HepG2 (cell line): ENCODE data around the gene USP25. TPM values are rescaled to one million over a fixed set of nuclear protein-coding genes. Genes with fewer than 3 reads are reported as not detected.

Source experiments
- HNRNPH1 ChIP-seq: fragments of 200-400 bp; formaldehyde crosslinking; optimal IDR thresholded peaks from 2 replicates; pipeline ENCODE3; 2017; ENCODE audit warnings: mild to moderate bottlenecking, low read depth, low read length
- HOXA3 ChIP-seq: sonication (generic); formaldehyde crosslinking; IDR thresholded peaks from 2 replicates; pipeline ENCODE4 v1.5.0; 2020; ENCODE audit warnings: missing genetic modification reagents
- ISL2 ChIP-seq: sonication (generic); formaldehyde crosslinking; IDR thresholded peaks from 2 replicates; pipeline ENCODE4 v1.5.0; 2020; ENCODE audit warnings: missing genetic modification reagents
- KAT7 ChIP-seq: IDR thresholded peaks from 2 replicates; pipeline ENCODE4 v1.6.1; 2018; ENCODE audit warnings: borderline replicate concordance, missing compliant biosample characterization
- MAFG ChIP-seq: sonication (generic); formaldehyde crosslinking; IDR thresholded peaks from 2 replicates; pipeline ENCODE4 v1.5.1; 2020; ENCODE audit warnings: mild to moderate bottlenecking, missing genetic modification reagents
- MBNL3 ChIP-seq: fragments of 250-450 bp; sonication (Bioruptor Pico); conservative IDR thresholded peaks from 2 replicates; pipeline ENCODE4 v1.8.0; 2022; ENCODE audit warnings: mild to moderate bottlenecking, inconsistent platforms
- NFIC ChIP-seq: IDR thresholded peaks from 2 replicates; pipeline ENCODE4 v1.6.1; 2012; ENCODE audit warnings: mild to moderate bottlenecking, low read length, inconsistent platforms
- SAP130 ChIP-seq: IDR thresholded peaks from 2 replicates; pipeline ENCODE4 v1.6.1; 2016; ENCODE audit warnings: low read depth
- SPEN ChIP-seq: sonication (generic); formaldehyde crosslinking; IDR thresholded peaks from 2 replicates; pipeline ENCODE4 v1.5.1; 2020; ENCODE audit warnings: low read depth, mild to moderate bottlenecking, missing genetic modification reagents
- SRSF4 ChIP-seq: fragments of 200-400 bp; formaldehyde crosslinking; IDR thresholded peaks from one replicate; pipeline ENCODE4 v1.6.1; 2018; ENCODE audit warnings: mild to moderate bottlenecking, low read depth, low read length, moderate library complexity; ENCODE audit not compliant: poor library complexity, severe bottlenecking
- ZBTB8A ChIP-seq: sonication (generic); formaldehyde crosslinking; IDR thresholded peaks from 2 replicates; pipeline ENCODE4 v1.4.0; 2020; ENCODE audit warnings: mild to moderate bottlenecking, low read depth, missing genetic modification reagents, borderline replicate concordance
- ZFP37 ChIP-seq: sonication (generic); formaldehyde crosslinking; IDR thresholded peaks from 2 replicates; pipeline ENCODE4 v1.4.0; 2020; ENCODE audit warnings: missing genetic modification reagents, borderline replicate concordance
- ZFX ChIP-seq: sonication (generic); formaldehyde crosslinking; IDR thresholded peaks from 2 replicates; pipeline ENCODE4 v1.4.0; 2020; ENCODE audit warnings: mild to moderate bottlenecking, low read depth, missing genetic modification reagents, moderate library complexity
- ZKSCAN1 ChIP-seq: fragments of 150-350 bp; IDR thresholded peaks from 2 replicates; pipeline ENCODE4 v1.6.1; 2014; ENCODE audit warnings: low read length
- ZNF138 ChIP-seq: sonication (generic); formaldehyde crosslinking; IDR thresholded peaks from 2 replicates; pipeline ENCODE4 v1.5.0; 2020; ENCODE audit warnings: mild to moderate bottlenecking, low read depth, missing genetic modification reagents
- ZNF180 ChIP-seq: sonication (generic); formaldehyde crosslinking; IDR thresholded peaks from 2 replicates; pipeline ENCODE4 v1.4.0; 2020; ENCODE audit warnings: low read depth, missing genetic modification reagents, borderline replicate concordance
- ZNF225 ChIP-seq: sonication (generic); formaldehyde crosslinking; IDR thresholded peaks from 2 replicates; pipeline ENCODE4 v1.4.0; 2020; ENCODE audit warnings: mild to moderate bottlenecking, missing genetic modification reagents
- ZNF256 ChIP-seq: sonication (generic); formaldehyde crosslinking; conservative IDR thresholded peaks from 2 replicates; pipeline ENCODE4 v1.4.0; 2020; ENCODE audit warnings: missing genetic modification reagents
- ZNF30 ChIP-seq: sonication (generic); formaldehyde crosslinking; IDR thresholded peaks from 2 replicates; pipeline ENCODE4 v1.5.0; 2020; ENCODE audit warnings: mild to moderate bottlenecking, missing genetic modification reagents
- ZNF564 ChIP-seq: sonication (generic); formaldehyde crosslinking; IDR thresholded peaks from 2 replicates; pipeline ENCODE4 v1.8.1; 2023; ENCODE audit warnings: mild to moderate bottlenecking, missing genetic modification reagents
- ZNF850 ChIP-seq: sonication (generic); formaldehyde crosslinking; conservative IDR thresholded peaks from 2 replicates; pipeline ENCODE4 v1.9.0; 2021; ENCODE audit warnings: mild to moderate bottlenecking, missing genetic modification reagents
- polyA plus RNA-seq, 8 experiments: library from polyadenylated mRNA; depleted of rRNA in 3 of 8; stranded (reverse) in 7 of 8; unstranded in 1 of 8; fragments of >200 nt; fragmentation: Illumina TruSeq in 4 of 8; extraction: Trizol in 4 of 8; gene quantifications; 2 replicates each; pipeline versions ENCODE4 v1.2.1 to v1.2.3, GENCODE V29; 2011 to 2016; ENCODE audit warnings: low read depth in 4 of 8, missing spikeins in 1 of 8, mixed read lengths in 1 of 8; ENCODE audit not compliant: insufficient read depth in 1 of 8
- total RNA-seq, 5 experiments: library from RNA; depleted of rRNA; stranded (reverse); fragments of >200 nt; fragmentation: Illumina TruSeq; extraction: Trizol; gene quantifications; 2 replicates each; pipeline ENCODE4 v1.2.3, GENCODE V29; 2016; ENCODE audit warnings: low read depth in 1 of 5
- TF ChIP-seq, protein P1 (sequence below): IDR thresholded peaks from 2 replicates; pipeline ENCODE4 v1.6.1; 2016; ENCODE audit warnings: control low read depth
- TF ChIP-seq, protein P2 (sequence below): sonication (generic); formaldehyde crosslinking; IDR thresholded peaks from 2 replicates; pipeline ENCODE4 v1.4.0; 2020; ENCODE audit warnings: mild to moderate bottlenecking, missing genetic modification reagents
- TF ChIP-seq, protein P3 (sequence below): IDR thresholded peaks from 2 replicates; pipeline ENCODE4 v1.6.1; 2016; ENCODE audit warnings: low read depth

Gene USP25
- total and polyA plus RNA-seq, 2 of the 13 experiments (the other 11 are each of a cell fraction or from before 2014, with no cell fraction given), result 12.4 to 26.3 TPM

DNA sequence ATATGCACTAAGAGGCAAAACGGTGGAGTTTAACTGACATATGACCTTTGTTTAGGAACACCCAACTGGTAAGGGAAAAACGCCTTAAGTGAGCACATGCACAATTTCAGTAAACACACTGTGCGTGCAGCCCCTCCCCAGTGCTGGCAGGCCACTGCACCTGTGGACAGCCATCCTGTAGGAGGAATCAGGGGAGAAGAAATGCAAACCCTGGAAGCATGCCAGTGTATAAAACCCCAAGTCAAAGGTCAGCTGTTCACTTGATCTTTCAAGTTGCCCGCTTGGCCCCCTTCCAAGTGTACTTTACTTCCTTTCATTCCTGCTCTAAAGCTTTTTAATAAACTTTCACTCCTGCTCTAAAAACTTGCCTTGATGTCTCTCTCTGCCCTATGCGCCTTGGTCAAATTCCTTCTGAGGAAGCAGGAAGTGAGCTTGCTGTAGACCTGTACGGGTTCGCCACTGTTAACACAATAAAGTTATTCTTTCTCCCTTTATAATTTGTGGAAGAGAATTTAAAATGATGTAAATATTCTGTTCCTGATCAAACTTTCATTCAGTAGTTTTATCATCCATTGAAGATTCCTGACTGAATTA, 31.8 kb downstream of the USP25 start (continued):
- TF ChIP-seq ZNF564, result no peak
- TF ChIP-seq, protein P1, sequence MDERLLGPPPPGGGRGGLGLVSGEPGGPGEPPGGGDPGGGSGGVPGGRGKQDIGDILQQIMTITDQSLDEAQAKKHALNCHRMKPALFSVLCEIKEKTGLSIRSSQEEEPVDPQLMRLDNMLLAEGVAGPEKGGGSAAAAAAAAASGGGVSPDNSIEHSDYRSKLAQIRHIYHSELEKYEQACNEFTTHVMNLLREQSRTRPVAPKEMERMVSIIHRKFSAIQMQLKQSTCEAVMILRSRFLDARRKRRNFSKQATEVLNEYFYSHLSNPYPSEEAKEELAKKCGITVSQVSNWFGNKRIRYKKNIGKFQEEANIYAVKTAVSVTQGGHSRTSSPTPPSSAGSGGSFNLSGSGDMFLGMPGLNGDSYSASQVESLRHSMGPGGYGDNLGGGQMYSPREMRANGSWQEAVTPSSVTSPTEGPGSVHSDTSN (CRISPR knock-in tag), result no peak
- no peak for TF ChIP-seq ZKSCAN1
- no peak for TF ChIP-seq ZFX (CRISPR knock-in tag)
- TF ChIP-seq SPEN (CRISPR knock-in tag), result no peak
- no peak for TF ChIP-seq ISL2
- no peak for TF ChIP-seq ZBTB8A (CRISPR knock-in tag)
- no peak for TF ChIP-seq ZFP37 (CRISPR knock-in tag)
- TF ChIP-seq HOXA3, result peak; percentile 41; the same call in 1 of the 2 replicates
- TF ChIP-seq ZNF256 (CRISPR knock-in tag), result no peak
- TF ChIP-seq, protein P2, sequence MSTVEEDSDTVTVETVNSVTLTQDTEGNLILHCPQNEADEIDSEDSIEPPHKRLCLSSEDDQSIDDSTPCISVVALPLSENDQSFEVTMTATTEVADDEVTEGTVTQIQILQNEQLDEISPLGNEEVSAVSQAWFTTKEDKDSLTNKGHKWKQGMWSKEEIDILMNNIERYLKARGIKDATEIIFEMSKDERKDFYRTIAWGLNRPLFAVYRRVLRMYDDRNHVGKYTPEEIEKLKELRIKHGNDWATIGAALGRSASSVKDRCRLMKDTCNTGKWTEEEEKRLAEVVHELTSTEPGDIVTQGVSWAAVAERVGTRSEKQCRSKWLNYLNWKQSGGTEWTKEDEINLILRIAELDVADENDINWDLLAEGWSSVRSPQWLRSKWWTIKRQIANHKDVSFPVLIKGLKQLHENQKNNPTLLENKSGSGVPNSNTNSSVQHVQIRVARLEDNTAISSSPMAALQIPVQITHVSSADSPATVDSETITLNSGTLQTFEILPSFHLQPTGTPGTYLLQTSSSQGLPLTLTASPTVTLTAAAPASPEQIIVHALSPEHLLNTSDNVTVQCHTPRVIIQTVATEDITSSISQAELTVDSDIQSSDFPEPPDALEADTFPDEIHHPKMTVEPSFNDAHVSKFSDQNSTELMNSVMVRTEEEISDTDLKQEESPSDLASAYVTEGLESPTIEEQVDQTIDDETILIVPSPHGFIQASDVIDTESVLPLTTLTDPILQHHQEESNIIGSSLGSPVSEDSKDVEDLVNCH (CRISPR knock-in tag), result no peak
- no peak for TF ChIP-seq ZNF30
- TF ChIP-seq KAT7 (CRISPR knock-in tag), result no peak
- no peak for TF ChIP-seq MAFG (CRISPR knock-in tag)
- TF ChIP-seq ZNF138, result no peak
- no peak for TF ChIP-seq SRSF4
- TF ChIP-seq ZNF180 (CRISPR knock-in tag), result no peak
- no peak for TF ChIP-seq ZNF225 (CRISPR knock-in tag)
- TF ChIP-seq ZNF850 (CRISPR knock-in tag), result no peak
- TF ChIP-seq HNRNPH1, result no peak
- 0 out of 2 replicates have a peak, but pooled peaks have one; percentile 17 for TF ChIP-seq SAP130 (CRISPR knock-in tag)
- TF ChIP-seq NFIC, result peak; percentile 85
- TF ChIP-seq, protein P3, sequence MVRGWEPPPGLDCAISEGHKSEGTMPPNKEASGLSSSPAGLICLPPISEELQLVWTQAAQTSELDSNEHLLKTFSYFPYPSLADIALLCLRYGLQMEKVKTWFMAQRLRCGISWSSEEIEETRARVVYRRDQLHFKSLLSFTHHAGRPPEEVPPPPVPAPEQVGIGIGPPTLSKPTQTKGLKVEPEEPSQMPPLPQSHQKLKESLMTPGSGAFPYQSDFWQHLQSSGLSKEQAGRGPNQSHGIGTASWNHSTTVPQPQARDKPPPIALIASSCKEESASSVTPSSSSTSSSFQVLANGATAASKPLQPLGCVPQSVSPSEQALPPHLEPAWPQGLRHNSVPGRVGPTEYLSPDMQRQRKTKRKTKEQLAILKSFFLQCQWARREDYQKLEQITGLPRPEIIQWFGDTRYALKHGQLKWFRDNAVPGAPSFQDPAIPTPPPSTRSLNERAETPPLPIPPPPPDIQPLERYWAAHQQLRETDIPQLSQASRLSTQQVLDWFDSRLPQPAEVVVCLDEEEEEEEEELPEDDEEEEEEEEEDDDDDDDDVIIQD (CRISPR knock-in tag), result no peak
- TF ChIP-seq MBNL3, result no peak
